ENCODE data around the gene CNIH2. TPM values are rescaled to one million over a fixed set of nuclear protein-coding genes. Genes with fewer than 3 reads are reported as not detected.
"Not testable (repeated sequence)": the region's sequence is repeated elsewhere in the genome, so short reads cannot be mapped to it uniquely, and the experiment has no call there.

Gene CNIH2
- total RNA-seq, 4 donors from 2014 or later: not detected

DNA sequence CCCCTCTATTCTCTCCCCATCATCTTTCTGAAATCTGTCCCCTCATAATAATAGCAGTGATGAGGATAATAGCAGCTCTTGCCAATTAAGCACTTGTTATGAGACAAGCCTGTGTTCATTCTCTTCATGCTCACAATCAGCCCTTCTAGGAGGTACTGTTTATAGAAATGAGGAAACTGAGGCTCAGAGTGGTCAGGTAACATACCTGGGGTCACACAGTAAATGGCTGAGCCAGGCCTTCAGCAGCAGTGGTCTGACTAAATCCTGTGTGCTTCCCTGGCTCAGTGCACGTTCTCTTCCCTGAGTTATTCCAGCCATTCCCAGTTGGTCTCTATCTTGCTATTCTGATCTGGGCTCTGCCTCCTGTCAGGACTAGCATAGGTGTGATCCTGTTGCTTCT, 3.8 kb upstream of the CNIH2 start:
- H3K9me3 ChIP-seq: no peaks in the 10 kb centered on the region
- peaks cover 0 to 37% (median 20%) of the 10 kb centered on the region in 4 donors for H3K4me1 ChIP-seq
- DNase-seq (ENCODE audit: low spot score in 2 of 2): no peak
- H3K27ac ChIP-seq: no peak overlapping the region
- no peak for TF ChIP-seq POLR2A (IDR thresholded peaks at IDR 0.05)
- no peak for TF ChIP-seq CTCF (IDR thresholded peaks at IDR 0.05)
- TF ChIP-seq EP300 (IDR thresholded peaks at IDR 0.05): no peak
- 33 to 67% methylated on average over 1 of the region's 1 CpG for WGBS, 2 donors
- peaks cover 9 to 60% (median 12%) of the 10 kb centered on the region in 3 donors for H3K36me3 ChIP-seq
- H3K27me3 ChIP-seq: peaks cover 0 to 1% of the 10 kb centered on the region in 2 donors
- no peak overlapping the region for H3K4me3 ChIP-seq

DNA sequence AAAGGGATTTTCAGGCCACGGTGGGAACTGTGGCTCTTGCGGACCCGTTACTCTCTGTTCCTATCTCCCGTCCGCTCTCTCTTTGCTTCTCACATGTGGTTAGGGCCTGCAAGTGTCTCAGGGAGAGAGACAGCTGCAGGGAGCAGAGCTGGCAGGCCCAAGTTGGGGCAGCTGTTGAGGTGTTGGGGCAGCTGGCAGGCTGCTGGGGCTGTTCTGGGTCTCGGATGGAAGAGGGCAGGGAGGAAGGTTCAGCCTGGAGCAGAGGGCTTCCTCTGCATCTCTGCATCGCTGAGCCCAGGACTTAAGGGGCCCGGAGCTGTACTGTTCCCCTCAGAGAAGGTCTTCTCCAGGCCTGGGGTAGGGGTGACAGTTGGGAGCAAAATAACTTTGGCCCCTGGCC, 2.6 kb upstream of the CNIH2 start:
- no peak overlapping the region for H3K4me3 ChIP-seq
- peaks cover 0 to 3% of the 10 kb centered on the region in 2 donors for H3K27me3 ChIP-seq
- no peak for TF ChIP-seq POLR2A (IDR thresholded peaks at IDR 0.05)
- no peak for TF ChIP-seq EP300 (IDR thresholded peaks at IDR 0.05)
- no peak for TF ChIP-seq CTCF (IDR thresholded peaks at IDR 0.05)
- no peak for DNase-seq (ENCODE audit: low spot score in 2 of 2)
- H3K4me1 ChIP-seq: peaks cover 0 to 26% (median 13%) of the 10 kb centered on the region in 4 donors
- peaks cover 9 to 58% (median 12%) of the 10 kb centered on the region in 3 donors for H3K36me3 ChIP-seq
- WGBS, 2 donors: 88 to 90% methylated on average over 8 of the region's 8 CpGs
- no peak overlapping the region for H3K27ac ChIP-seq
- no peaks in the 10 kb centered on the region for H3K9me3 ChIP-seq

DNA sequence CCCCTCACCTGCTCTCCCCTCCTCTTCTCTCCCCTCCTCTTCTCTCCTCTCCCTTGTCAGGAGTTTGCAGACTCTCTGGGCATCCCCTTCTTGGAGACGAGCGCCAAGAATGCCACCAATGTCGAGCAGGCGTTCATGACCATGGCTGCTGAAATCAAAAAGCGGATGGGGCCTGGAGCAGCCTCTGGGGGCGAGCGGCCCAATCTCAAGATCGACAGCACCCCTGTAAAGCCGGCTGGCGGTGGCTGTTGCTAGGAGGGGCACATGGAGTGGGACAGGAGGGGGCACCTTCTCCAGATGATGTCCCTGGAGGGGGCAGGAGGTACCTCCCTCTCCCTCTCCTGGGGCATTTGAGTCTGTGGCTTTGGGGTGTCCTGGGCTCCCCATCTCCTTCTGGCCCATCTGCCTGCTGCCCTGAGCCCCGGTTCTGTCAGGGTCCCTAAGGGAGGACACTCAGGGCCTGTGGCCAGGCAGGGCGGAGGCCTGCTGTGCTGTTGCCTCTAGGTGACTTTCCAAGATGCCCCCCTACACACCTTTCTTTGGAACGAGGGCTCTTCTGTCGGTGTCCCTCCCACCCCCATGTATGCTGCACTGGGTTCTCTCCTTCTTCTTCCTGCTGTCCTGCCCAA, 1.9 kb upstream of the CNIH2 start:
- WGBS, 2 donors: 81 to 82% methylated on average over 14 of the region's 14 CpGs
- DNase-seq (ENCODE audit: low spot score in 2 of 2): no peak
- Histone ChIP-seq H3K27me3 (peaks cover 0 to 3% of the 10 kb centered on the region in 2 donors), H3K27ac (no peak overlapping the region), H3K36me3 (peaks cover 9 to 57% (median 12%) of the 10 kb centered on the region in 3 donors), H3K4me3 (no peak overlapping the region), H3K9me3 (no peaks in the 10 kb centered on the region), H3K4me1 (peaks cover 0 to 19% (median 11%) of the 10 kb centered on the region in 4 donors)
- TF ChIP-seq POLR2A (IDR thresholded peaks at IDR 0.05) (no peak), CTCF (IDR thresholded peaks at IDR 0.05) (no peak), EP300 (IDR thresholded peaks at IDR 0.05) (no peak)

GRCh38 chr11:66276619-66277018, 1.4 kb upstream of the CNIH2 start:
- Histone ChIP-seq H3K4me1 (peaks cover 0 to 15% (median 11%) of the 10 kb centered on the region in 4 donors), H3K36me3 (peaks cover 9 to 55% (median 12%) of the 10 kb centered on the region in 3 donors)
- 56 to 69% methylated on average over 11 to 13 of the region's 13 CpGs for WGBS, 2 donors
- not testable (repeated sequence) for H3K9me3 ChIP-seq; H3K4me3 ChIP-seq; DNase-seq (ENCODE audit: low spot score in 2 of 2); H3K27me3 ChIP-seq; H3K27ac ChIP-seq

DNA sequence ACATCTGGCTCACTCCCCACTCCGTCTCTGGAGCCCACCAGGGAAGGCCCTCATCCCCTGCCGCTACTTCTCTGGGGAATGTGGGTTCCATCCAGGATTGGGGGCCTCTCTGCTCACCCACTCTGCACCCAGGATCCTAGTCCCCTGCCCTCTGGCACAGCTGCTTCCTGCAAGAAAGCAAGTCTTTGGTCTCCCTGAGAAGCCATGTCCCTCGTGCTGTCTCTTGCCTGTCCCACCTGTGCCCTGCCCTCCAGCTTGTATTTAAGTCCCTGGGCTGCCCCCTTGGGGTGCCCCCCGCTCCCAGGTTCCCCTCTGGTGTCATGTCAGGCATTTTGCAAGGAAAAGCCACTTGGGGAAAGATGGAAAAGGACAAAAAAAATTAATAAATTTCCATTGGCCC, 911 bp upstream of the CNIH2 start:
- DNase-seq (ENCODE audit: low spot score in 2 of 2); H3K27me3 ChIP-seq; H3K9me3 ChIP-seq; H3K4me3 ChIP-seq; H3K27ac ChIP-seq: not testable (repeated sequence)
- Histone ChIP-seq H3K4me1 (peaks cover 0 to 17% (median 12%) of the 10 kb centered on the region in 4 donors), H3K36me3 (peaks cover 6 to 50% (median 12%) of the 10 kb centered on the region in 3 donors)
- WGBS, 2 donors: 75 to 77% methylated on average over 4 of the region's 4 CpGs

GRCh38 chr11:66278363-66279091, 552 bp downstream of the CNIH2 start:
- TF ChIP-seq EP300 (IDR thresholded peaks at IDR 0.05) (no peak), CTCF (IDR thresholded peaks at IDR 0.05) (no peak), POLR2A (IDR thresholded peaks at IDR 0.05) (no peak)
- H3K4me3 ChIP-seq: peak overlapping the region in 1 of 4 donors; percentile 47
- H3K9me3 ChIP-seq: no peaks in the 10 kb centered on the region
- H3K4me1 ChIP-seq: peaks cover 0 to 28% (median 15%) of the 10 kb centered on the region in 4 donors
- no peak overlapping the region for H3K27ac ChIP-seq
- WGBS, 2 donors: 3 to 8% methylated on average over 13 to 25 of the region's 45 CpGs
- no peak for DNase-seq (ENCODE audit: low spot score in 2 of 2)
- H3K36me3 ChIP-seq: peaks cover 0 to 38% (median 5%) of the 10 kb centered on the region in 3 donors
- H3K27me3 ChIP-seq: peaks cover 0 to 3% of the 10 kb centered on the region in 2 donors
